MM.1S (cell line): ENCODE results near the gene PLSCR1.

Source experiments
- DNase-seq: peaks from one replicate; pipeline ENCODE4 v3.0.0-alpha.2; 2015
- H2AFZ ChIP-seq: fragments of 300-600 bp; sonication (generic); 2 replicates; pipeline ENCODE4 v1.6.0; 2016; ENCODE audit warnings: antibody characterized with exemption, low read length
- H3F3A ChIP-seq: fragments of 300-600 bp; sonication (generic); 2 replicates; pipeline ENCODE4 v1.6.1; 2016; ENCODE audit warnings: mild to moderate bottlenecking, antibody characterized with exemption, low read length, moderate library complexity, mixed read lengths; ENCODE audit not compliant: insufficient read depth
- H3K27ac ChIP-seq: fragments of 300-600 bp; sonication (generic); 2 replicates; pipeline ENCODE4 v1.5.1; 2016; ENCODE audit warnings: mild to moderate bottlenecking, low read length
- H3K27me3 ChIP-seq: fragments of 300-600 bp; sonication (generic); replicated peaks from 2 replicates; pipeline ENCODE4 v1.6.0; 2016; ENCODE audit warnings: low read length; ENCODE audit not compliant: insufficient read depth
- H3K36me3 ChIP-seq: fragments of 300-600 bp; sonication (generic); replicated peaks from 2 replicates; pipeline ENCODE4 v1.6.1; 2016; ENCODE audit warnings: mild to moderate bottlenecking, low read length, mixed read lengths; ENCODE audit not compliant: insufficient read depth
- H3K4me1 ChIP-seq: fragments of 300-600 bp; sonication (generic); 2 replicates; pipeline ENCODE4 v1.6.1; 2016; ENCODE audit warnings: low read length, mixed read lengths
- H3K4me2 ChIP-seq: fragments of 300-600 bp; sonication (generic); 2 replicates; pipeline ENCODE4 v1.6.0; 2016; ENCODE audit warnings: low read depth, low read length
- H3K4me3 ChIP-seq: fragments of 300-600 bp; sonication (generic); 2 replicates; pipeline ENCODE4 v1.5.1; 2016; ENCODE audit warnings: low read length, mixed read lengths
- H3K79me2 ChIP-seq: fragments of 300-600 bp; sonication (generic); 2 replicates; pipeline ENCODE4 v1.6.1; 2016; ENCODE audit warnings: mixed run types, low read length, mixed read lengths
- H3K9ac ChIP-seq: fragments of 300-600 bp; sonication (generic); 2 replicates; pipeline ENCODE4 v1.6.1; 2016; ENCODE audit warnings: low read length, mixed read lengths
- H3K9me2 ChIP-seq: fragments of 300-600 bp; sonication (generic); replicated peaks from 2 replicates; pipeline ENCODE4 v1.6.1; 2016; ENCODE audit warnings: mild to moderate bottlenecking, low read length, mixed read lengths; ENCODE audit not compliant: insufficient read depth
- H3K9me3 ChIP-seq: fragments of 300-600 bp; sonication (generic); replicated peaks from 2 replicates; pipeline ENCODE4 v1.6.1; 2016; ENCODE audit warnings: mild to moderate bottlenecking, low read length, mixed read lengths; ENCODE audit not compliant: insufficient read depth
- H4K20me1 ChIP-seq: fragments of 300-600 bp; sonication (generic); 2 replicates; pipeline ENCODE4 v1.6.1; 2016; ENCODE audit warnings: mild to moderate bottlenecking, low read length, moderate library complexity, mixed read lengths; ENCODE audit not compliant: insufficient read depth
- EZH2 ChIP-seq: fragments of 300-600 bp; sonication (generic); optimal IDR thresholded peaks from 2 replicates; pipeline ENCODE3; 2017; ENCODE audit warnings: low read depth, mild to moderate bottlenecking, antibody characterized with exemption, low read length, mixed read lengths
- EZH2phosphoT487 ChIP-seq: fragments of 300-600 bp; sonication (generic); IDR thresholded peaks from 2 replicates; pipeline ENCODE4 v1.6.1; 2018; ENCODE audit warnings: antibody characterized with exemption, low read length
- TF ChIP-seq, protein P1 (sequence below): fragments of 300-600 bp; sonication (generic); IDR thresholded peaks from 2 replicates; pipeline ENCODE4 v1.5.1; 2016; ENCODE audit warnings: antibody characterized with exemption, low read length, mixed read lengths

PLSCR1 gene

DNA sequence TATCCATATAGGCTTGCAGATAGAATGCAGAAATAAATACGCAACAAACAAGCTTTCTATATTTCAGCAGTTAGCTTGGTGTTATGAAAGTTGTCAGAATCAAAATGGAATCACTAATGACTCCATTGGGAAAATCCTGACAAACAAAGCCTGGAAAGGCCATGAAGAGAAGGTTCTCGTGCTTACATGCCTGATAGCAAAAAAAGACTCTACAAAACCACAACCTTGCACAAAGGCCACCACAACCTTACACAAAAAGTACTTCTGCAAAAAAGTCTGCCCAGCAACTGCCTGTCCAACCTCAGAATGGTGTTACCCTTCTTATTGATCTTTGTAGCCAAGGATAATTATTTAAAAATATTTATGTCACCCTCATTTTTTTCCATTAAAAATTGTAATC lies 14.4 kb upstream of the PLSCR1 start:
- H4K20me1 ChIP-seq: no peaks in the 10 kb centered on the region
- no peaks in the 10 kb centered on the region for H3K36me3 ChIP-seq
- no peak for DNase-seq
- no peak overlapping the region for H3K9ac ChIP-seq
- no peak overlapping the region for H3K4me2 ChIP-seq
- no peak overlapping the region for H2AFZ ChIP-seq
- no peaks in the 10 kb centered on the region for H3F3A ChIP-seq
- no peak overlapping the region for H3K27ac ChIP-seq
- H3K27me3 ChIP-seq: no peaks in the 10 kb centered on the region
- H3K4me3 ChIP-seq: no peak overlapping the region
- H3K9me2 ChIP-seq: no peaks in the 10 kb centered on the region
- no peaks in the 10 kb centered on the region for H3K4me1 ChIP-seq
- no peaks in the 10 kb centered on the region for H3K9me3 ChIP-seq
- TF ChIP-seq, protein P1, sequence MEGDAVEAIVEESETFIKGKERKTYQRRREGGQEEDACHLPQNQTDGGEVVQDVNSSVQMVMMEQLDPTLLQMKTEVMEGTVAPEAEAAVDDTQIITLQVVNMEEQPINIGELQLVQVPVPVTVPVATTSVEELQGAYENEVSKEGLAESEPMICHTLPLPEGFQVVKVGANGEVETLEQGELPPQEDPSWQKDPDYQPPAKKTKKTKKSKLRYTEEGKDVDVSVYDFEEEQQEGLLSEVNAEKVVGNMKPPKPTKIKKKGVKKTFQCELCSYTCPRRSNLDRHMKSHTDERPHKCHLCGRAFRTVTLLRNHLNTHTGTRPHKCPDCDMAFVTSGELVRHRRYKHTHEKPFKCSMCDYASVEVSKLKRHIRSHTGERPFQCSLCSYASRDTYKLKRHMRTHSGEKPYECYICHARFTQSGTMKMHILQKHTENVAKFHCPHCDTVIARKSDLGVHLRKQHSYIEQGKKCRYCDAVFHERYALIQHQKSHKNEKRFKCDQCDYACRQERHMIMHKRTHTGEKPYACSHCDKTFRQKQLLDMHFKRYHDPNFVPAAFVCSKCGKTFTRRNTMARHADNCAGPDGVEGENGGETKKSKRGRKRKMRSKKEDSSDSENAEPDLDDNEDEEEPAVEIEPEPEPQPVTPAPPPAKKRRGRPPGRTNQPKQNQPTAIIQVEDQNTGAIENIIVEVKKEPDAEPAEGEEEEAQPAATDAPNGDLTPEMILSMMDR: no peak
- TF ChIP-seq EZH2 (no peak), EZH2phosphoT487 (no peak)
- no peaks in the 10 kb centered on the region for H3K79me2 ChIP-seq

DNA sequence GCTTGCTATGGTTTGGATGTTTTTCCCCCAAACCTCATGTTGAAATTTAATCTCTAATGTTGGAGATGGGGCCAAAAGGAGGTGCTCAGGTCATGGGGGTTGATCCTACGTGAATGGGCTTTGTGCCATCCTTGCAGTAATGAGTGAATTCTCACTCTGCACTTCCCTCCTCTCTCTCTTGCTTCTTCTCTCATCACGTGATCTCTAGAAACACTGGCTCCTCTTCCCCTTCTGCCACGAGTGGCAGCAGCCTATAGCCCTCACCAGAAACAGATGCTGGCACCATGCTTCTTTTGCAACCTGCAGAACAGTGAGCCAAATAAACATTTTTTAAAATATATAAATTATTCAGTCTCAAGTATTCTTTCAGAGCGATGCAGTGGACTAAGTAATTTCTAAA lies 13.3 kb upstream of the PLSCR1 start:
- no peak overlapping the region for H2AFZ ChIP-seq
- H3K4me1 ChIP-seq: no peaks in the 10 kb centered on the region
- no peaks in the 10 kb centered on the region for H3K36me3 ChIP-seq
- H3F3A ChIP-seq: no peaks in the 10 kb centered on the region
- no peaks in the 10 kb centered on the region for H3K27me3 ChIP-seq
- H3K4me3 ChIP-seq: no peak overlapping the region
- no peaks in the 10 kb centered on the region for H3K9me3 ChIP-seq
- no peak for DNase-seq
- no peak overlapping the region for H3K27ac ChIP-seq
- H3K4me2 ChIP-seq: no peak overlapping the region
- H3K9me2 ChIP-seq: no peaks in the 10 kb centered on the region
- no peaks in the 10 kb centered on the region for H3K79me2 ChIP-seq
- TF ChIP-seq, protein P1: no peak
- no peak for TF ChIP-seq EZH2phosphoT487
- TF ChIP-seq EZH2: no peak
- no peak overlapping the region for H3K9ac ChIP-seq
- H4K20me1 ChIP-seq: no peaks in the 10 kb centered on the region

DNA sequence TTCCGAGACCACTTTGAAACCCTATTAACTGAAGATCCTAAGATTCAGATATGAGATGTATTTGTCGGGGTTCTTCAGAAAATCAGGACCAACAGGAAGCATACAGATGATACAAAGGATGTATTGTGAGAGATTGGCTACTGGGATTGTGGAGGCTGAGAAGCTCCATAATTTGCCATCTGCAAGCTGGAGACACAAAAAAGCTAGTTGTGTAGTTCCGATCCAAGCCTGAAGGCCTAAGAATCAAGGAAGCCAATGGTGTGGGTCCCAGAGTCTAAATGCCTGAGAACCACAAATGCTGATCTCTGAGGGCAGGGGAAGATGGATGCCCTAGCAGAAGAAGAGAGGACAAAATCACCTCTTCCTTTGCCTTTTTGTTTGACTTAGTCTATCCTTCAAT lies 10.9 kb upstream of the PLSCR1 start:
- no peak overlapping the region for H3K4me3 ChIP-seq
- H3K79me2 ChIP-seq: no peaks in the 10 kb centered on the region
- no peaks in the 10 kb centered on the region for H3K36me3 ChIP-seq
- no peaks in the 10 kb centered on the region for H3K27me3 ChIP-seq
- no peak overlapping the region for H2AFZ ChIP-seq
- H3K9ac ChIP-seq: no peak overlapping the region
- no peak overlapping the region for H3K4me2 ChIP-seq
- H3K9me2 ChIP-seq: no peaks in the 10 kb centered on the region
- 0 out of 2 replicates have a peak, but pooled peaks cover 2% of the 10 kb centered on the region for H3K4me1 ChIP-seq
- no peaks in the 10 kb centered on the region for H3K9me3 ChIP-seq
- TF ChIP-seq EZH2phosphoT487 (no peak), EZH2 (no peak)
- TF ChIP-seq, protein P1: no peak
- no peak overlapping the region for H3K27ac ChIP-seq
- no peaks in the 10 kb centered on the region for H4K20me1 ChIP-seq
- no peak for DNase-seq
- H3F3A ChIP-seq: no peaks in the 10 kb centered on the region
